Mesenchymal stem cell (in vitro differentiated cells and primary cell): ENCODE data around the gene UVSSA.

ENCODE experiments used
- DNase-seq: peaks from one replicate; pipeline ENCODE4 v3.0.0-alpha.2; 2013
- H2AFZ ChIP-seq: one replicate; pipeline ENCODE4 v1.6.1; 2013; ENCODE audit warnings: low read depth, mild to moderate bottlenecking, control low read depth, inconsistent platforms, low read length, moderate library complexity
- H2AK5ac ChIP-seq: 2 replicates; pipeline ENCODE4 v1.6.1; 2013; ENCODE audit warnings: low read length, moderate library complexity, mild to moderate bottlenecking, inconsistent platforms; ENCODE audit not compliant: severe bottlenecking
- H2BK120ac ChIP-seq: one replicate; pipeline ENCODE4 v1.6.1; 2013; ENCODE audit warnings: low read depth, mild to moderate bottlenecking, inconsistent platforms, low read length, moderate library complexity
- H2BK12ac ChIP-seq, 2 experiments: one replicate each; pipeline ENCODE4 v1.6.1; 2013; ENCODE audit warnings: inconsistent platforms in 2 of 2, low read length in 2 of 2, mild to moderate bottlenecking in 2 of 2, moderate library complexity in 2 of 2, control low read depth in 1 of 2
- H2BK15ac ChIP-seq: one replicate; pipeline ENCODE4 v1.6.1; 2013; ENCODE audit warnings: mild to moderate bottlenecking, low read depth, inconsistent platforms; ENCODE audit not compliant: poor library complexity, severe bottlenecking
- H2BK5ac ChIP-seq: 2 replicates; pipeline ENCODE4 v1.6.1; 2013; ENCODE audit warnings: low read depth, mild to moderate bottlenecking, low read length, control low read depth, inconsistent platforms; ENCODE audit not compliant: poor library complexity, severe bottlenecking
- H3K14ac ChIP-seq, 2 experiments: one replicate each; pipeline ENCODE4 v1.6.1; 2013; ENCODE audit warnings: inconsistent platforms in 2 of 2, low read length in 2 of 2, control low read depth in 1 of 2, mild to moderate bottlenecking in 1 of 2, moderate library complexity in 1 of 2
- H3K18ac ChIP-seq, 2 experiments: one replicate each; pipeline ENCODE4 v1.6.1; 2013; ENCODE audit warnings: inconsistent platforms in 2 of 2, low read length in 2 of 2, control low read depth in 1 of 2, low read depth in 1 of 2, mild to moderate bottlenecking in 1 of 2
- H3K23ac ChIP-seq, 2 experiments: one replicate each; pipeline ENCODE4 v1.6.1; 2013; ENCODE audit warnings: inconsistent platforms in 2 of 2, low read length in 2 of 2, mild to moderate bottlenecking in 2 of 2, moderate library complexity in 2 of 2, control low read depth in 1 of 2
- H3K27ac ChIP-seq: 2 replicates; pipeline ENCODE4 v1.5.1; 2013; ENCODE audit warnings: mild to moderate bottlenecking, moderate library complexity, low read length, control low read depth, inconsistent platforms; ENCODE audit not compliant: poor library complexity, severe bottlenecking
- H3K27me3 ChIP-seq, 2 experiments: 2 replicates each; pipeline versions ENCODE4 v1.6.1 to v1.7.0; 2013; ENCODE audit warnings: low read length in 2 of 2, mild to moderate bottlenecking in 2 of 2, moderate library complexity in 2 of 2, control low read depth in 1 of 2, inconsistent platforms in 1 of 2; ENCODE audit not compliant: control insufficient read depth in 1 of 2, insufficient read depth in 1 of 2
- H3K36me3 ChIP-seq, 2 experiments: 2 replicates each; pipeline versions ENCODE4 v1.6.1 to v1.7.0; 2013; ENCODE audit warnings: low read length in 2 of 2, control low read depth in 1 of 2, inconsistent platforms in 1 of 2, low read depth in 1 of 2, mild to moderate bottlenecking in 1 of 2; ENCODE audit not compliant: insufficient read depth in 2 of 2, control insufficient read depth in 1 of 2
- H3K4ac ChIP-seq, 2 experiments: one replicate each; pipeline ENCODE4 v1.6.1; 2013; ENCODE audit warnings: inconsistent platforms in 2 of 2, low read length in 2 of 2, mild to moderate bottlenecking in 2 of 2, moderate library complexity in 2 of 2, control low read depth in 1 of 2, low read depth in 1 of 2
- H3K4me1 ChIP-seq: 2 replicates; pipeline ENCODE4 v1.6.1; 2013; ENCODE audit warnings: low read depth, low read length, control low read depth; ENCODE audit not compliant: control insufficient read depth, insufficient read depth
- H3K4me2 ChIP-seq: 2 replicates; pipeline ENCODE4 v1.6.1; 2013; ENCODE audit warnings: low read length, mild to moderate bottlenecking, inconsistent platforms; ENCODE audit not compliant: poor library complexity, severe bottlenecking
- H3K4me3 ChIP-seq, 2 experiments: 2 replicates each; pipeline versions ENCODE4 v1.5.1 to v1.7.0; 2013; ENCODE audit warnings: low read length in 2 of 2, mild to moderate bottlenecking in 2 of 2, control low read depth in 1 of 2, low read depth in 1 of 2; ENCODE audit not compliant: insufficient read depth in 1 of 2
- H3K79me1 ChIP-seq: replicated peaks from 2 replicates; pipeline ENCODE4 v1.6.1; 2013; ENCODE audit warnings: mild to moderate bottlenecking, control low read depth, low read length, inconsistent platforms; ENCODE audit not compliant: poor library complexity, severe bottlenecking
- H3K9ac ChIP-seq: 2 replicates; pipeline ENCODE4 v1.7.0; 2013; ENCODE audit warnings: mild to moderate bottlenecking, low read length, moderate library complexity
- H3K9me3 ChIP-seq: 2 replicates; pipeline ENCODE4 v1.7.0; 2013; ENCODE audit warnings: mild to moderate bottlenecking, low read length; ENCODE audit not compliant: control insufficient read depth
- H4K8ac ChIP-seq: one replicate; pipeline ENCODE4 v1.6.1; 2013; ENCODE audit warnings: inconsistent platforms, mild to moderate bottlenecking, low read length, moderate library complexity
- H4K91ac ChIP-seq: one replicate; pipeline ENCODE4 v1.6.1; 2013; ENCODE audit warnings: mild to moderate bottlenecking, low read length, inconsistent platforms
- WGBS: methylation state at CpG from one replicate; pipeline ENCODE4 v1.1.7; 2013; ENCODE audit warnings: mixed read lengths; 5-methylcytosine and 5-hydroxymethylcytosine counted together

The UVSSA gene

DNA sequence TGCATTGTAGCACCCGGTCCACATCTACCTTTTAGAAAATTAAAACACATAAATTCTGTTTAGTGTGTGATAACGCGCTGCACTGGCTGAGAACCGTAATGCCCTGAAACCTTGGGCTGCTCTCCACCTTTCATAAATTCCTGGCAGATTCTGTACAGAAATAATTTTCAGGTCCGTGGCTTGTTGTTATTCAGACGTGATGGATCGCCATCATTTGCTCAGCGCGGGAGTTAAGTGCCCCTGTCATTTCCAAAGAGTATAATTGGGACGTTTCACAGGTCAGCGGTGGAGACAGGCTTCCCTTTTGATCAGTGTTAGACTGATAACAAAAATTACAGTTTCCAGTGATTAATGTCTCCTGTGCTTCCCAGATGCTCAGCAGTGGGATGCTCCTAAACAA lies 16.5 kb downstream of the UVSSA start:
- Histone ChIP-seq H4K91ac (no peak overlapping the region), H3K9me3 (no peaks in the 10 kb centered on the region), H3K27ac (no peak overlapping the region), H3K4ac (no peak overlapping the region), H2AFZ (no peak overlapping the region), H2BK5ac (no peak overlapping the region), H3K4me2 (no peak overlapping the region), H3K4me3 (no peak overlapping the region), H3K4me1 (peaks cover 6% of the 10 kb centered on the region), H3K9ac (no peak overlapping the region), H3K18ac (no peak overlapping the region), H2BK15ac (no peak overlapping the region), H3K14ac (no peak overlapping the region), H3K36me3 (peaks cover 36 to 80% of the 10 kb centered on the region in 2 experiments), H2BK120ac (no peak overlapping the region), H3K79me1 (peaks cover 17% of the 10 kb centered on the region), H2AK5ac (no peak overlapping the region), H2BK12ac (no peak overlapping the region), H3K27me3 (no peaks in the 10 kb centered on the region), H4K8ac (no peak overlapping the region), H3K23ac (no peak overlapping the region)
- DNase-seq: no peak
- WGBS: 96% methylated on average over 11 of the region's 11 CpGs

DNA sequence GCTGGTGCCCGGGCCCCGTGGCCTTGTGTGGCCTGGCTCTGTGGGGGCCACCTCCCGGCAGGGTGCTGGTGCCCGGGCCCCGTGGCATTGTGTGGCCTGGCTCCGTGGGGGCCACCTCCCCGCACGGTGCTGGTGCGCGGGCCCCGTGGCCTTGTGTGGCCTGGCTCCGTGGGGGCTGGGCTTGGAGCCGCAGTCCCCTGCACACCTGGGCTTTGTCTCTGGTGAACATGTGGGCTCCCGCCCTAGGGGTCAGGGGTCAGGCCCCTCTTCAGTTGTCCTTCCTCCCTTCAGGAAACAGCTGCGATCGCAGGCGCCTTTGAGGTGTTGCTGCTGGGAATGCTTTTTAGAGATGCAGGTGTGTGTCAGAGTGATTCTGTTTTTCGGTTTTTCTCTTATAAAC lies 17.2 kb downstream of the UVSSA start:
- H2BK120ac ChIP-seq: no peak overlapping the region
- no peak overlapping the region for H2BK5ac ChIP-seq
- H4K91ac ChIP-seq: no peak overlapping the region
- no peaks in the 10 kb centered on the region for H3K9me3 ChIP-seq
- H3K9ac ChIP-seq: no peak overlapping the region
- no peak overlapping the region for H3K4me3 ChIP-seq
- H4K8ac ChIP-seq: no peak overlapping the region
- peaks cover 29 to 80% of the 10 kb centered on the region in 2 experiments for H3K36me3 ChIP-seq
- no peak overlapping the region for H2AK5ac ChIP-seq
- no peak overlapping the region for H2BK15ac ChIP-seq
- no peak overlapping the region for H3K23ac ChIP-seq
- DNase-seq: no peak
- H3K79me1 ChIP-seq: peaks cover 17% of the 10 kb centered on the region
- no peak overlapping the region for H2BK12ac ChIP-seq
- no peak overlapping the region for H3K27ac ChIP-seq
- no peak overlapping the region for H3K4me2 ChIP-seq
- no peak overlapping the region for H3K4ac ChIP-seq
- H3K14ac ChIP-seq: no peak overlapping the region
- 91% methylated on average over 15 of the region's 18 CpGs for WGBS
- peaks cover 6% of the 10 kb centered on the region for H3K4me1 ChIP-seq
- H2AFZ ChIP-seq: no peak overlapping the region
- H3K27me3 ChIP-seq: no peaks in the 10 kb centered on the region
- no peak overlapping the region for H3K18ac ChIP-seq

DNA sequence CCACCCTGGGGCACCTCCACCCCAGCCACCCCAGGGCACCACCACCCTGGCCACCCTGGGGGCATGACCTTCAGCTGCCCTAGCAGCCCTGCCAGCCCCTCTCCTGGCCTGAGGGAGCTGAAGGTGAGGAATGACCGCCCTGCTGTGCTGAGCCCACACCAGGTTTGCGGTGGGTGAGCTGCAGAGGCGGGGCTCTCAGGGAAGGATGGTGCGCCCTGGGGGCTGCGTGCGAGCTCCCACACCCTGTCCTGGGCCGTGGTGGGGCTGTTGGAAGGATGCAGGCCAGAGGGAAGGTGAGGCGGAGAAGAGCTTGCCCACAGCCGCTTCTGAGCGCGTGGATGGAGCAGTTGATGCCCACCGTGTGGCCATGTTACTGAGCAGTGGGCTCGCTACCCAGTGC lies 17.7 kb downstream of the UVSSA start:
- H3K18ac ChIP-seq: no peak overlapping the region
- 96% methylated on average over 13 of the region's 13 CpGs for WGBS

DNA sequence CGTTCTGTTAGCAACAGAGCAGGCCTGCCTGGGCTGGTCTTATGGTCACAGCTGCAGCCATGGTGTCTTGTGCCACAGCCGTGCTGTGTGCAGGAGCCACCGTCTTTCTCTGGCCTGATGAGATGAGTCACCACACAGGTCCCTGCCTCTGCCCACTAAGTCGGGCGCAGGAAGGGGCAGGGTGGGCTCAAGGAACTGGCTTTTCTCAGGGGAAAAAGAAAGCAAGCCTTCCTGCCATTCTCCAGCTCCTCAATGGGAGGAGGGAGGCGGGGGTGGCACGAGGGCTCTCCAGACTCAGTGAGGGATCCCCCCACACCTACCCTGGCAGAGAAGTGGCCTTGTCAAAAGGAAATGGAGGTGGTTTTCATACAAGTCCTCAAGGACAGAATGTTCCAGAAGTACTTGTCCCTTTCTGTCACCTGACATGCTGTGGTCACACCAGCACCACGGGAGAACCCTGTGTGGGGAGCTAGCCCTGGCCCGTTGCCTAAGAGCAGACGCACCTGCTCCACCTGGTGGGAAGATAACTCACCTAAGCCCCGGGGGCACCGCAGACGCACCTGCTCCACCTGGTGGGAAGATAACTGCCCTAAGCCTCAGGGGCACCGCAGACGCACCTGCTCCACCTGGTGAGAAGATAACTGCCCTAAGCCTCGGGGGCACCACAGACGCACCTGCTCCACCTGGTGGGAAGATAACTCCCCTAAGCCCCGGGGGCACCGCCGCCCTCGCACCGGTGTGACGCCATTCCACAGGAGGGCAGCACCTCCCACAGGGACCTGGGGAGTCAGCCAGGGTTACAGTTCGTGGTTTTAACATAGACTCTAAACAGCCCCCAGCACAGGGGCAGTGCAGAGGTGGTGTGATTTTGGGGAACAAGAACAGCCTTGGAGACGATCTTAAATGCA lies 18.5 kb downstream of the UVSSA start:
- no peak overlapping the region for H3K4me3 ChIP-seq
- WGBS: 84% methylated on average over 23 of the region's 25 CpGs
- no peak for DNase-seq

More for the DNA sequence above, 17.7 kb downstream of the UVSSA start:
- Histone ChIP-seq H3K79me1 (peaks cover 17% of the 10 kb centered on the region), H3K9ac (no peak overlapping the region), H3K4me2 (no peak overlapping the region), H3K4ac (no peak overlapping the region), H2BK15ac (no peak overlapping the region), H3K4me3 (no peak overlapping the region), H4K91ac (no peak overlapping the region), H3K14ac (peak overlapping the region in 1 of 2 experiments; percentile 50), H3K27me3 (no peaks in the 10 kb centered on the region), H2AFZ (no peak overlapping the region), H2BK5ac (no peak overlapping the region), H2AK5ac (no peak overlapping the region), H3K27ac (no peak overlapping the region), H3K36me3 (peaks cover 24 to 76% of the 10 kb centered on the region in 2 experiments), H4K8ac (no peak overlapping the region), H2BK120ac (no peak overlapping the region), H3K4me1 (peaks cover 6% of the 10 kb centered on the region), H3K9me3 (no peaks in the 10 kb centered on the region), H2BK12ac (peak overlapping the region in 1 of 2 experiments; percentile 4), H3K23ac (no peak overlapping the region)
- DNase-seq: no peak

More for the DNA sequence above, 18.5 kb downstream of the UVSSA start:
- H3K4me1 ChIP-seq: peaks cover 3% of the 10 kb centered on the region
- H3K79me1 ChIP-seq: peaks cover 19% of the 10 kb centered on the region
- H3K27ac ChIP-seq: no peak overlapping the region
- no peak overlapping the region for H3K4ac ChIP-seq
- no peak overlapping the region for H2AFZ ChIP-seq
- no peak overlapping the region for H3K23ac ChIP-seq
- H2AK5ac ChIP-seq: no peak overlapping the region
- H3K9me3 ChIP-seq: no peaks in the 10 kb centered on the region
- no peak overlapping the region for H4K8ac ChIP-seq
- no peak overlapping the region for H2BK120ac ChIP-seq
- H2BK5ac ChIP-seq: no peak overlapping the region
- H3K27me3 ChIP-seq: no peaks in the 10 kb centered on the region
- no peak overlapping the region for H4K91ac ChIP-seq
- no peak overlapping the region for H3K9ac ChIP-seq
- H3K4me2 ChIP-seq: no peak overlapping the region
- peaks cover 23 to 74% of the 10 kb centered on the region in 2 experiments for H3K36me3 ChIP-seq
- H3K18ac ChIP-seq: no peak overlapping the region
- H2BK12ac ChIP-seq: no peak overlapping the region
- no peak overlapping the region for H3K14ac ChIP-seq
- H2BK15ac ChIP-seq: no peak overlapping the region
